Stimulated activated CD8-positive, alpha-beta memory T cell treated with anti-CD3 and anti-CD28 coated beads, Interleukin-2, amount 100 ng/mL, for 48 hours (primary cell): ENCODE results near the gene SPINK7.

Experiments used
- DNase-seq, 2 donors: peaks; one replicate each; pipeline ENCODE4 v3.0.0-alpha.2; 2020; ENCODE audit warnings: low read depth in 2 of 2

SPINK7 gene

GRCh38 chr5:148343603-148344487 lies 31.6 kb downstream of the SPINK7 start:
- DNase-seq = no peak

GRCh38 chr5:148347706-148348105 lies 35.5 kb downstream of the SPINK7 start:
- no peak for DNase-seq

GRCh38 chr5:148352696-148353095 lies 40.5 kb downstream of the SPINK7 start:
- no peak for DNase-seq

GRCh38 chr5:148353634-148354033 lies 41.4 kb downstream of the SPINK7 start:
- DNase-seq = no peak

- no peak for DNase-seq
Observed at GRCh38 chr5:148364343-148364742, 52.1 kb downstream of the SPINK7 start.
